IMR-90 (cell line): ENCODE data around the gene CAMTA1. TPM values are rescaled to one million over a fixed set of nuclear protein-coding genes. Genes with fewer than 3 reads are reported as not detected.

Experiments used
- ATAC-seq: fragments of 200-7000 bp; cut with Tn5 transposase; 2 replicates; pipeline ENCODE4 v1.9.1; 2020; ENCODE audit warnings: low read depth, mild to moderate bottlenecking, moderate library complexity
- BruUV-seq: library from RNA; stranded (reverse); fragments of 400-500 nt; replicated peaks from 2 replicates; lab custom pipeline; 2021; lab: Mats Ljungman, UMichigan
- CTCF ChIA-PET: fragments of 300-600 bp; formaldehyde crosslinking; extraction: SDS; loops from one replicate; lab custom pipeline; 2021; ENCODE audit warnings: antibody characterized with exemption; lab: Yijun Ruan, JAX
- POLR2A ChIA-PET: fragments of 300-600 bp; sonication (Branson Sonifier 250); formaldehyde crosslinking; loops from one replicate; lab custom pipeline; 2022; ENCODE audit warnings: antibody characterized with exemption; ENCODE audit not compliant: unreplicated experiment; lab: Charles Lee
- DNase-seq: peaks from one replicate; pipeline ENCODE4 v3.0.0; 2013
- H2AFZ ChIP-seq: replicated peaks from 2 replicates; pipeline ENCODE3; 2013; ENCODE audit warnings: low read length, mild to moderate bottlenecking; ENCODE audit not compliant: poor library complexity
- H2AK5ac ChIP-seq: 2 replicates; pipeline ENCODE4 v1.6.1; 2013; ENCODE audit warnings: low read depth, low read length, inconsistent platforms
- H2AK9ac ChIP-seq: replicated peaks from 2 replicates; pipeline ENCODE3; 2013; ENCODE audit warnings: mild to moderate bottlenecking, low read depth, low read length, moderate library complexity; ENCODE audit not compliant: poor library complexity
- H2BK120ac ChIP-seq: 2 replicates; pipeline ENCODE4 v1.6.1; 2013; ENCODE audit warnings: low read depth, low read length, inconsistent platforms
- H2BK15ac ChIP-seq: 3 replicates; pipeline ENCODE4 v1.6.1; 2013; ENCODE audit warnings: low read depth, low read length, inconsistent platforms
- H2BK20ac ChIP-seq: 2 replicates; pipeline ENCODE4 v1.6.1; 2013; ENCODE audit warnings: low read depth, mild to moderate bottlenecking, inconsistent platforms, low read length, moderate library complexity
- H2BK5ac ChIP-seq: 2 replicates; pipeline ENCODE4 v1.6.1; 2013; ENCODE audit warnings: mild to moderate bottlenecking, low read depth, low read length, inconsistent platforms; ENCODE audit not compliant: poor library complexity, severe bottlenecking
- H3K14ac ChIP-seq: replicated peaks from 2 replicates; pipeline ENCODE4 v1.6.1; 2013; ENCODE audit warnings: low read depth, low read length, inconsistent platforms
- H3K18ac ChIP-seq: 2 replicates; pipeline ENCODE4 v1.6.1; 2013; ENCODE audit warnings: low read depth, low read length, control low read depth
- H3K23ac ChIP-seq: 2 replicates; pipeline ENCODE4 v1.6.1; 2013; ENCODE audit warnings: low read depth, low read length, inconsistent platforms
- H3K27ac ChIP-seq: 2 replicates; pipeline ENCODE4 v1.5.1; 2013; ENCODE audit warnings: mild to moderate bottlenecking, control low read depth, low read length; ENCODE audit not compliant: insufficient read depth
- H3K27me3 ChIP-seq: 2 replicates; pipeline ENCODE4 v1.6.1; 2013; ENCODE audit warnings: low read length; ENCODE audit not compliant: control insufficient read depth, insufficient read depth
- H3K36me3 ChIP-seq: 2 replicates; pipeline ENCODE4 v1.6.1; 2013; ENCODE audit warnings: low read length, mixed read lengths; ENCODE audit not compliant: control insufficient read depth, insufficient read depth
- H3K4ac ChIP-seq: 2 replicates; pipeline ENCODE4 v1.6.1; 2013; ENCODE audit warnings: low read depth, low read length, inconsistent platforms
- H3K4me1 ChIP-seq: 2 replicates; pipeline ENCODE4 v1.6.1; 2013; ENCODE audit warnings: low read length, mixed read lengths; ENCODE audit not compliant: control insufficient read depth, insufficient read depth
- H3K4me2 ChIP-seq: 2 replicates; pipeline ENCODE4 v1.6.1; 2013; ENCODE audit warnings: low read depth, mild to moderate bottlenecking, control low read depth, low read length, moderate library complexity
- H3K4me3 ChIP-seq: 2 replicates; pipeline ENCODE4 v1.5.1; 2013; ENCODE audit warnings: low read depth, mild to moderate bottlenecking, control low read depth, low read length, moderate library complexity; ENCODE audit not compliant: insufficient read depth
- H3K56ac ChIP-seq: 2 replicates; pipeline ENCODE4 v1.6.1; 2013; ENCODE audit warnings: low read length, inconsistent platforms; ENCODE audit not compliant: insufficient read depth; ENCODE audit errors: extremely low read depth
- H3K79me1 ChIP-seq, 2 experiments: 2 replicates each; pipeline ENCODE4 v1.6.1; 2013; ENCODE audit warnings: low read length in 2 of 2, inconsistent platforms in 1 of 2, low read depth in 1 of 2
- H3K9ac ChIP-seq: 2 replicates; pipeline ENCODE4 v1.6.1; 2013; ENCODE audit warnings: low read depth, low read length, control low read depth
- H3K9me1 ChIP-seq: 2 replicates; pipeline ENCODE4 v1.6.1; 2013; ENCODE audit warnings: low read length, inconsistent platforms; ENCODE audit not compliant: insufficient read depth
- H3K9me3 ChIP-seq: 2 replicates; pipeline ENCODE4 v1.6.1; 2013; ENCODE audit warnings: low read length; ENCODE audit not compliant: control insufficient read depth, insufficient read depth
- H4K20me1 ChIP-seq: 2 replicates; pipeline ENCODE4 v1.6.1; 2013; ENCODE audit warnings: low read length, inconsistent platforms; ENCODE audit not compliant: insufficient read depth
- H4K5ac ChIP-seq: 2 replicates; pipeline ENCODE4 v1.6.1; 2013; ENCODE audit warnings: mild to moderate bottlenecking, low read depth, low read length, control low read depth
- H4K8ac ChIP-seq, 2 experiments: 2 replicates each; pipeline ENCODE4 v1.6.1; 2013; ENCODE audit warnings: low read depth in 2 of 2, low read length in 2 of 2, control low read depth in 1 of 2, inconsistent platforms in 1 of 2
- H4K91ac ChIP-seq: 2 replicates; pipeline ENCODE4 v1.6.1; 2013; ENCODE audit warnings: low read depth, low read length, inconsistent platforms; ENCODE audit not compliant: insufficient read depth
- CTCF ChIP-seq: conservative IDR thresholded peaks from 2 replicates; pipeline ENCODE4 v1.5.1; 2012; ENCODE audit warnings: mild to moderate bottlenecking, low read depth, low read length, improper control_type of control experiment
- ELK1 ChIP-seq: fragments of 150-350 bp; IDR thresholded peaks from 2 replicates; pipeline ENCODE4 v1.6.1; 2016; ENCODE audit warnings: low read depth, mild to moderate bottlenecking, low read length, moderate library complexity, borderline replicate concordance
- MXI1 ChIP-seq: IDR thresholded peaks from 2 replicates; pipeline ENCODE4 v1.6.1; 2012; ENCODE audit warnings: low read depth, mild to moderate bottlenecking, low read length, moderate library complexity, borderline replicate concordance
- NFE2L2 ChIP-seq: fragments of 150-350 bp; IDR thresholded peaks from 2 replicates; pipeline ENCODE4 v1.6.1; 2016; ENCODE audit warnings: low read depth, mild to moderate bottlenecking, low read length
- POLR2A ChIP-seq: IDR thresholded peaks from 2 replicates; pipeline ENCODE4 v1.6.1; 2012; ENCODE audit warnings: mild to moderate bottlenecking, low read depth, low read length
- RCOR1 ChIP-seq: IDR thresholded peaks from 2 replicates; pipeline ENCODE4 v1.6.1; 2012; ENCODE audit warnings: mild to moderate bottlenecking, low read length, improper control_type of control experiment; ENCODE audit not compliant: insufficient replicate concordance
- WGBS, 2 experiments: methylation state at CpG; one replicate each; pipeline versions ENCODE4 v1.1.5 to v1.1.7; 2013; ENCODE audit warnings: missing lambda C conversion rate in 2 of 2; ENCODE audit not compliant: insufficient read length in 1 of 2; ENCODE audit errors: extremely low coverage in 2 of 2; 5-methylcytosine and 5-hydroxymethylcytosine counted together
- dilution Hi-C: fragments of 300-500 bp; cut with HindIII; formaldehyde crosslinking; loops from one replicate; pipeline ENCODE4 v1.14.3; 2018; ENCODE audit warnings: low sequenced_read_pairs; ENCODE audit not compliant: unreplicated experiment
- in situ Hi-C: fragments of 300-500 bp; cut with MboI; formaldehyde crosslinking; loops from 3 replicates; pipeline ENCODE4 v1.14.3; 2019; ENCODE audit warnings: low sequenced_read_pairs, inconsistent platforms, mixed read lengths
- intact Hi-C: fragments of 100-400 bp; cut with micrococcal nuclease; formaldehyde crosslinking; loops from 2 replicates; pipeline ENCODE4 v1.10.0; 2022
- polyA plus RNA-seq, 3 experiments: library from polyadenylated mRNA; depleted of rRNA; stranded (reverse); fragments of >200 nt; gene quantifications; 2 replicates each; pipeline ENCODE4 v1.2.3, GENCODE V29; 2012; ENCODE audit warnings: low replicate concordance in 1 of 3
- total RNA-seq: library from RNA; depleted of rRNA; stranded (reverse); fragments of >200 nt; gene quantifications from 2 replicates; pipeline ENCODE4 v1.2.3, GENCODE V29; 2012

CAMTA1 gene
- total and polyA plus RNA-seq, 2 of the 4 experiments (the other 2 are of a cell fraction): 35.5 to 74.3 TPM

- TF ChIP-seq RCOR1: no peak
Measured at GRCh38 chr1:7221826-7222694, 436.8 kb downstream of the CAMTA1 start (continued).

GRCh38 chr1:7222695-7223015 is 437.4 kb downstream of the CAMTA1 start:
- Histone ChIP-seq H2BK5ac (peak overlapping the region; percentile 43), H3K4ac (peak overlapping the region; percentile 65), H3K27me3 (no peaks in the 10 kb centered on the region), H3K56ac (no peak overlapping the region), H2AFZ (no peak overlapping the region), H3K9me1 (peaks cover 25% of the 10 kb centered on the region), H3K9ac (no peak overlapping the region), H3K27ac (no peak overlapping the region; the same call in 1 of the 2 replicates), H2AK9ac (peak overlapping the region; percentile 60), H2AK5ac (peak overlapping the region; percentile 93), H4K20me1 (no peaks in the 10 kb centered on the region), H3K23ac (no peak overlapping the region), H3K4me3 (no peak overlapping the region), H3K14ac (peak overlapping the region; percentile 83), H2BK20ac (peak overlapping the region; percentile 88), H3K9me3 (no peaks in the 10 kb centered on the region; the same call in 1 of the 2 replicates), H3K36me3 (no peaks in the 10 kb centered on the region), H2BK15ac (peak overlapping the region; percentile 77; the same call in 1 of the 3 replicates), H3K18ac (0 out of 2 replicates have a peak overlapping the region, but pooled peaks have one; percentile 13), H4K91ac (peak overlapping the region; percentile 71; the same call in 1 of the 2 replicates), H2BK120ac (peak overlapping the region; percentile 76), H3K79me1 (no peaks in the 10 kb centered on the region), H3K4me1 (peaks cover 9% of the 10 kb centered on the region), H4K5ac (no peak overlapping the region), H4K8ac (peak overlapping the region in 1 of 2 experiments; percentile 42; a peak in 1 of 4 replicates), H3K4me2 (no peak overlapping the region)
- no TSS peak for BruUV-seq
- ChIA-PET CTCF (no interaction called here), POLR2A (no interaction called here)
- intact Hi-C loops: loop anchor here (5.0 kb wide), 1 partner anchor 75 kb away; no protein-coding TSS in a partner anchor
- in situ Hi-C loops: loop anchor here (10.0 to 25.0 kb wide), 2 partner anchors 428 to 510 kb away; partner anchors contain the start of gene DNAJC11
- TF ChIP-seq CTCF: no peak
- TF ChIP-seq MXI1: no peak
- TF ChIP-seq NFE2L2: no peak
- TF ChIP-seq POLR2A: no peak
- TF ChIP-seq ELK1: no peak
- ATAC-seq: no peak
- DNase-seq: no peak
- WGBS, 2 experiments: 86% methylated on average over 2 of the region's 7 CpGs; no CpG with 5 or more reads in 1 of the 2 experiments
- dilution Hi-C loops: no loop called here
